ENCODE measurements around the gene GRIN3B.
"Not testable (repeated sequence)": the region's sequence is repeated elsewhere in the genome, so short reads cannot be mapped to it uniquely, and the experiment has no call there.

Gene GRIN3B, protein sequence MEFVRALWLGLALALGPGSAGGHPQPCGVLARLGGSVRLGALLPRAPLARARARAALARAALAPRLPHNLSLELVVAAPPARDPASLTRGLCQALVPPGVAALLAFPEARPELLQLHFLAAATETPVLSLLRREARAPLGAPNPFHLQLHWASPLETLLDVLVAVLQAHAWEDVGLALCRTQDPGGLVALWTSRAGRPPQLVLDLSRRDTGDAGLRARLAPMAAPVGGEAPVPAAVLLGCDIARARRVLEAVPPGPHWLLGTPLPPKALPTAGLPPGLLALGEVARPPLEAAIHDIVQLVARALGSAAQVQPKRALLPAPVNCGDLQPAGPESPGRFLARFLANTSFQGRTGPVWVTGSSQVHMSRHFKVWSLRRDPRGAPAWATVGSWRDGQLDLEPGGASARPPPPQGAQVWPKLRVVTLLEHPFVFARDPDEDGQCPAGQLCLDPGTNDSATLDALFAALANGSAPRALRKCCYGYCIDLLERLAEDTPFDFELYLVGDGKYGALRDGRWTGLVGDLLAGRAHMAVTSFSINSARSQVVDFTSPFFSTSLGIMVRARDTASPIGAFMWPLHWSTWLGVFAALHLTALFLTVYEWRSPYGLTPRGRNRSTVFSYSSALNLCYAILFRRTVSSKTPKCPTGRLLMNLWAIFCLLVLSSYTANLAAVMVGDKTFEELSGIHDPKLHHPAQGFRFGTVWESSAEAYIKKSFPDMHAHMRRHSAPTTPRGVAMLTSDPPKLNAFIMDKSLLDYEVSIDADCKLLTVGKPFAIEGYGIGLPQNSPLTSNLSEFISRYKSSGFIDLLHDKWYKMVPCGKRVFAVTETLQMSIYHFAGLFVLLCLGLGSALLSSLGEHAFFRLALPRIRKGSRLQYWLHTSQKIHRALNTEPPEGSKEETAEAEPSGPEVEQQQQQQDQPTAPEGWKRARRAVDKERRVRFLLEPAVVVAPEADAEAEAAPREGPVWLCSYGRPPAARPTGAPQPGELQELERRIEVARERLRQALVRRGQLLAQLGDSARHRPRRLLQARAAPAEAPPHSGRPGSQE

DNA sequence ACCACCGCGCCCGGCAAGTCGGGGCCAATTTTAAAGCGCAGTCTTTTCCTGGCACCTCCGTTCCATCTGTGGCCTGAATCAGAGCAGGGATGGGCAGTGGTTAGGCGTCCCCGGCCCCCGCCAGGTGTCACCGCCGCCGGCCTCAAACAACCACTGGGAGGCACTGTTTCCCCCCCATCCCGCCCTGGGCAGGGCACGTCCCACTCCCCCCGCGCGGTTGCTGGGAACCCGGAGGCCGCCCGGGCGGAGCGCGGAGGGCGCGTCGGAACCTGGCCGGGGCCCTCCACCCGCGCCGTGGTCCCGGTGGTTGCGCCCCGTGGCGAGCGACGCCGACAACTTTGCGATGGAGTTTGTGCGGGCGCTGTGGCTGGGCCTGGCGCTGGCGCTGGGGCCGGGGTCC is at the start of gene GRIN3B:
Gene GRIN3B, plus strand, starts transcription at position 325 of the 400 bp plus-strand sequence. Its CDS starts 19 bp downstream, at position 344.
- DNase-seq = peak; percentile 77
- ATAC-seq = peak; percentile 8

DNA sequence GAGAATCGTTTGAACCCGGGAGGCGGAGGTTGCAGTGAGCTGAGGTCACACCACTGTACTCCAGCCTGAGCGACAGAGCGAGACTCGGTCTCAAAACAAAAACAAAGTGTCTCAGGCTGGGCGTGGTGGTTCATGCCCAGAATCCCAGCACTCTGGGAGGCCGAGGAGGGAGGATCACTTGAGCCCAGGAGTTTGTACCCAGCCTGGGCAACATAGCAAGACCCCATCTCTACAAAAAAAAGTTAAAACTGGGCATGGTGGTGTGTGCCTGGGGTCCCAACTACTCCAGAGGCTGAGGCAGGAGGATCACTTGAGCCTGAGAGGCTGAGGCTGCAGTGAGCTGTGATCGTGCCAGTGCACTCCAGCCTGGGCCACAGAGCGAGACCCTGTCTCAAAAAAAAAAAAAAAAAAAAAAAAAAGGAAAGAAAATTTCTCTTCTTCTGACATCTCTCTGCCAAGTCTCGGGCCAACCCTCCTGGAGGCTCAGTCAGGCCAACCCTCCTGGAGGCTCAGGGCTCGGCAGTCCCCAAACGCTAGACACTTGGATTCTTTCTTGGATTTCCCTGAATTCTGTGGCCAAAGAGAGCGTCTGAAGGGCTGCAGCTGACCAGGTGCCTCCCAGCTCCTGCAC is 48.1 kb upstream of the GRIN3B start:
- ATAC-seq = no peak
- DNase-seq = no peak

DNA sequence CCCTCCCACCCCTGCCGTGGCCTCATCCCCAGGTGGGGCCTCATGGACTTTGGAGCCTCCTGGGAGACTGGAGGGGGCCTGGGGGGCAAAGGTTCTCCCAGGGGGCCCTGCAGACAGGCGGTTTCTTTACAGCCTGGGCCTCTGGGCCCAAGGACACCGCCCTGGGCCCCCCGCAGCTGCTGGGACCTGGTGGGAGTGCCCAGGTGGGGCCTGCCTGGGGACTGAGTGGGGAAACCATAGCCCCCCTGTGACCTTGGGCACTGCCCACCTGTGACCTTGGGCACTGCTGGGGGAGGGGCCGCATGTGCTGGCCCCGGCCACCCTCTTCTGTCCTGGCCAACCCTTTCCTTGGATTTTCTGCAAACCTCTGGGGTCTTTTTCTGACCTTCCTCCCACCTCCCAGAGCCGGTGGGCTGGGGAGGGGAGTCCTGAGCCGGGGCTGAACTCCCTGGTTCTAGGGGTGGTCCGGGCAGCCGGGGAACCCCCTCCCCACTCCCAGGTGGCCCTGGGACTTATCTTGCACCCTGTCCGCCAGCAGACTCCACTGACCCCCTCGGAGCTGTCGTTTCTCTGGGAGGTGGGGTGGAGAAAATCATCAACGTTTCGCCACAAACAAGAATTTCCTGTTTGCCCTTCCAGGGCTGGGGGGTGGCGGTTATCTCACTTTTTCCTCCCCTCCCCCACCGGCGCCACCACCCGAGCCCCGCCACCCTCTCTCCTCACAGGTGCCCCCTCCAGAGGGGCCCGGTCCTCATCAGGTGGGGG is 47.4 kb upstream of the GRIN3B start:
- ATAC-seq (no peak), DNase-seq (no peak)

DNA sequence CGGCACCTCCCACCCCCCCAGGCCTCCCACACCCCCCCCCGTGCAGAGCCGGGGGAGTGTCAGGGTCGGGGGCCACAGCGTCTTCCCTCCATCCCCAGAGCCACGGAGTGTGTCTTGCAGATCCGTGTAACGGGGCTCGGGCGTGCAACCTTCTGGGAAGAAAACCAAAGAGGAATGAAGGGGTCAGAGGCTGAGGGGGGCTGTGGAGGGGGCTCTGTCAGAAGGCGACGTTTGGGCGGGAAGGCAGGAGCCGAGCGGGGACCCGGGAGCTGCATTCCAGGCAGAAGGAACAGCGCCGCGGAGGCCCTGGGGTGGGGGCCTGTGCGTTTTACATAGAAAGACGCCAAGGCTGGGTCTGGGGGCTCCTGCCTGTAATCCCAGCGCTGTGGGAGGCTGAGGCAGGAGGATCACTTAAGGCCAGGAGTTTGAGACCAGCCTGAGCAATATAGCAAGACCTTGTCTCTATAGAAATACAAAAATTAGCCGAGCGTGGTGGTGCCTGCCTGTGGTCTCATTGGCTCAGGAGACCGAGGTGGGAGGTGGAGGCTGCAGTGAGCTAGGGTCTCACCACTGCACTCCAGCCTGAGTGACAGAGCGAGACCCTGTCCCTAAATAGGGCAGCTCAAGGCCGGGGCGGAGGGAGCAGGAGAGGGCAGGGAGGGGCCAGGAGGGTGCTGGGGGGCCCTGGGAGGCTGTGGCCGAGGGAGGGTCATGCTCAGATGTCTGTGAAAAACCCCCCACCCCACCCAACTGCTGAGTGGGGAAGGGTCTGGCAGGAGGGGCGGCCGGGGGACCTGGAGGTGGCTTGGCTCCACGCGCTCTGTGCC is 46.6 kb upstream of the GRIN3B start:
- no peak for DNase-seq

DNA sequence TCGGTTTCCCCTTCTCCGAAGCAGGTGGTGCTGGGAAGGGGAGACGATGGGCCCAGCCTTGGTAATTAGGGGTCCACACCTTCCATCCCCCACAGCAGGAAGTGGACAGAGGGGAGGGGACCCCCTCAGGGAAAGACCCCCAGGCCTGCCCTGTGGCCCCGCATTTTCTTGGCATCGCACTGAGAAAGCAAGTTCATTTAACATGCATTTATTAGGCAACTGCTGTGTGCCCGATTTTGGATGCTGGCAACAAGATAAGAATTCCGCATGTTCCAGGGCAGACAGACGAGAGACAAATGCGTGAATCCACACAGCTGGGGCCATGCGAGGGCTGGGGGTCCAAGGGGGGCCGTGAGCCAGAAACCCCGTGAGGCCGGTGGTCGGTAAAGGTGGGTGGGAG is 45.9 kb upstream of the GRIN3B start:
- ATAC-seq (no peak), DNase-seq (no peak)

More for the DNA sequence above, 46.6 kb upstream of the GRIN3B start:
- no peak for ATAC-seq

DNA sequence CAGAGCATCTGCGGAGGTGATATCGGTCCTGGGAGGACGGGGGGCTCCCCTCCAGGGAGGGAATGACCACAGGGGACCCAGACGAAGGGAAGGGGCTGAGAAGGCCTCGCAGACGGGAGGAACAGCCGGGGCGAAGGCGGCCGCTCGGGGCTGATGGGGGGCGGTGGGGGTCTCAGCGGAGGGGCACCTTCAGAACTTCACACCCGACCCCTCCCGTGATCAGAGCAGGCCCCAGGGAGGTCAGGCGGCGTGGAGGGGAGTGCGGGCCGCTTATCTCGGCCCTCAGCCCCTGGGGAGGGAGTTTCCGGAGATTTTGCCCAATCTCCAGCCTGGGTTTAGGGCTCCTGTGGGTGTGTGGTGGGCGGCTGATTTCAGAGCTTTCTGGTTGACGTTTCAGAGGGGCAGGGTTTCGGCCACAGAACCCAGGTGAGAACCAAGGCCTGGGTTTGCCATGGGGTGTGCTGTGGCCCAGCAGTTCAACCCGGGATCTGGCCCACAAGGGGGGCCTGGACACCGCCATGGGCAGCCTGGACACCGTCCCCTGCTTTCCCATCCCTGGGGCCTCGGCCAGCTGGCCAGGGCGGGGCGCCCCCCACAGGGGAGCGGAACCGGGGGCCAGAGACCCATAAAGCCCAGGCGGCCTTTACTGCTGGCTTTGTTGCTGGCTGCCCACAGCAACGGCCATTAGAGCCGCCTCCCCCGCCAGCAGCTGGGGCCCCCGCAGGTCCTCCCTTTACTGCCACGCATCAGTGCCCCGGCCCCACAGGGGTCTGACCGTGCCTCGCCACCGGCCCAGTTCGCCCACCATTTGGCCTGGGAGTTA is 45.3 kb upstream of the GRIN3B start:
- no peak for DNase-seq
- no peak for ATAC-seq

DNA sequence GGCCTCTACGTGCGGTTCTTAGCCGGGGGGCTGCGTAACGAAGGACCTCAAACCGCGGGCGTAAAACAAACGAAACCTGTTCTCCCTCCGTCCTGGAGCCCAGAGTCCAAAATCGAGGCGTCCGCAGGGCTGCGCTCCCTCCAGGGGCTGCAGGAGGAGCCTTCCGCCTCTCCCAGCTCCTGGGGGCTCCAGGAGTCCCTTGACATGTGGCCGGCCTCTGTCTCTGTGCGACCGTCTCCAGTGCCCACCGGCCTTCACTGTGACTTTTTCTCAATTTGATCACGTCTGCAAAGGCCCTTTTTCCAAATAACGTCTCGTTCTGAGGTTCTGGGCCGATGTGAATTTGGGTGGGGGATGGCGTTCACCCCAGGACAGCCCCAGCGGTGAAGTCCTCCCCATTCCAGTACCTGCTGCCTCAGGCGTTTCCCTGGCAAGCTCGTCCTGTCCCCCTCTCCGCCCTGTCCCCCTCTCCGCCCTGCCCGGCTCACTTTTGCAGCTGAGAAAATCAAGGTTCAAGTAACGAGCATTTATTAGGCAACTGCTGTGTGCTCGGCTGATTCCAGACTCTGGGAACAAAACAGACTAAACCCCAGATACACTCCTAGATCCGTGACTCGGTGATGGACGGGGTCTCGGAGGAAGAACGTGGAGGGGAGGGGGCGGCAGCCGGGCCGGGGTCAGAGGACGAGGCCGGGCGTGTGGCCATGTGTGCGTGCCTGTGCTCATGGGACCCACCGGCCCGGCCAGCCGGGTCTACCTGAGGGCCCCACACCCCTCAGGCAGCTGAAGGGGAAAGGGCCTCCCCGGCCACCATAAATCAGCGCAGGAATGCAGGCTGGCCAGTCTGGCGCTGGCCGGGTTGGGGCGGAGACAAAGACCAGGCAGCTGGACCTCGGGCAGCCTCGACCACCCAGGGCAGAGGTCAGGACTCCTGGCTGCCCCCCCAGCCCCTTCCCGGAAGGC is 44.1 kb upstream of the GRIN3B start:
- no peak for DNase-seq
- no peak for ATAC-seq

DNA sequence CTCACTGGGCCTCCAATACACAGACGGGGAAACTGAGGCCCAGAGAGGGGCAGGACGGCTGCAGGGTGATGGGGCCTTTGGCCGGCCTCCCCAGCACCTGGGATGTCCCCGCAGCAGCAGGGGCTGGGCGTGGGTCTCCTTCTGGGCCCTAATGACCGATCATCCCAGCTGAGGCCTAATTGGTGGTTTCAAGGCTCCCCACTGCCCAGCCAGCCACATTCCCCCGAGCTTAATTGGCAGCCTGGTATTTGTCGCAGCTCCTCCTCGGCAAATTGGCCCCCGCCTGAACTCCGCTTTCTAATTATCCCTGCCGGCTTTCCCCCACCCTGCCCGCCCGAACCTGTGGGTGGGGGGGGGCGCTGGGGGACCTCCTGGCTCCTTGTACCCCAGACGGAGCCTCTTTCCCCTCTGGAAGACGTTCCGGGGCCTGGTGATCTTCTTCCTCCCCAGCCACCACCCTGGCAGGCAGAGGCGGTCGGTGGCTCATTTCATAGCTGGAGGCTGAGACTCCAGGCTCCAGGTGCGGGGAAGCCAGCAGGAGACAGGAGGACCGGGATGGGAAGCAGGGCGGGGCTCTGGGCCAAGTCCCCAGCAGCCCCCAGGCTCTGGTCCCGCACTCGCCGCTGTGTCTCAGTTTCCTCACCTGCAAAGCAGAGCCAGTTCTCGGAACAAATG is 43.3 kb upstream of the GRIN3B start:
- ATAC-seq (no peak), DNase-seq (no peak)

DNA sequence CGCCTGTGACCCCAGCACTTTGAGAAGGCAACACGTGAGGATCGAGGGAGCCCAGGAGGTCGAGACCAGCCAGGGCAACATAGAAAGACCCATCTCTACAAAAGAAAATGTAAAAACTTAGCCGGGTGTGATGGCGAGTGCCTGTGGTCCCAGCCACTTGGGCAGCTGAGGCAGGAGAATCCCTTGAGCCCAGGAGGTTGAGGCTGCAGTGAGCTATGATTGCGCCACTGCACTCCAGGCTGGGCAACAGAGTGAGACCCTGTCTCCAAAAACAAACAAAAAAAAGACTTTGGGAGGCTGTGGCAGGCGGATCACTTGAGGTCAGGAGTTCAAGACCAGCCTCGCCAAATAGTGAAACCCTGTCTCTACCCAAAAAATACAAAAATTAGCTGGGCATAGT is 42.6 kb upstream of the GRIN3B start:
- not testable (repeated sequence) for DNase-seq, ATAC-seq

DNA sequence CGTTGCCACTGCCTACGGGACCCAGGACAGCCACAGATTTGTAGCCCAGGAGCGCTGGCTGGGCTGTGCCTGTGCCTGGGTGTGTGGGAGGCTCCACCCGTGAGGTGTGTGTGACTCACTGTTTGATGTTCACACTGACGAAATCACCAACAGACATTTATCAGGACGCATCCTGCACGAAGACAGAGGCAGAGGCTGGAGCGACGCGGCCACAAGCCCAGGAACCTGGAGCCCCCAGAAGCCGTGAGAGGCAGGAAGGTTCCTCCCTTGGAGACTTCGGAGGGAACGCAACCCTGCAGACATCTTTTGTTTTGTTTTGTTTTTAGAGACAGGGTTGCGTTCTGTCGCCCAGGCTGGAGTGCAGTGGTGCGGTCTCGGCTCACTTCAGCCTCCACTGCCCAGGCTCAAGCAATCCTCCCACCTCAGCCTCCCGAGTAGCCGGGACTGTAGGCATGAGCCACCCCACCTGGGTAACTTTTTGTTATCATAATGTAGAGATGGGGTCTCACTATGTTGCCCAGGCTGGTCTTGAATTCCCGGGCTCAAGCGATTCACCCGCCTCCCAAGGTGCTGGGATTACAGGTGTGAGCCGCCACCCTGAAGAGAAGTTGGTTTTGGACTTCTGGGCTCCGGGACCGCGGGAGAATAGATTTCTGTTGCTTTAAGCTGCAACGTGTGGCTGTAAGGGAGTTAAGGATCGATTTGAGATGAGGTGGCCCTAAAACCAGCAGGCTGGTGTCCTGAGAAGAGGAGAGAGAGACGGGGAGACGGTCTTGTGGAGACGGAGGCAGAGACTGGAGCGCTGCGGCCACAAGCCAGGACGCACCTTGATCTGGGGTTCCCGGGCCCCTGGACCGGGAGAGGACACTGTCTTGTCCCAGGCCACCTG is 41.0 kb upstream of the GRIN3B start:
- ATAC-seq (peak; percentile 74), DNase-seq (peak; percentile 31)

DNA sequence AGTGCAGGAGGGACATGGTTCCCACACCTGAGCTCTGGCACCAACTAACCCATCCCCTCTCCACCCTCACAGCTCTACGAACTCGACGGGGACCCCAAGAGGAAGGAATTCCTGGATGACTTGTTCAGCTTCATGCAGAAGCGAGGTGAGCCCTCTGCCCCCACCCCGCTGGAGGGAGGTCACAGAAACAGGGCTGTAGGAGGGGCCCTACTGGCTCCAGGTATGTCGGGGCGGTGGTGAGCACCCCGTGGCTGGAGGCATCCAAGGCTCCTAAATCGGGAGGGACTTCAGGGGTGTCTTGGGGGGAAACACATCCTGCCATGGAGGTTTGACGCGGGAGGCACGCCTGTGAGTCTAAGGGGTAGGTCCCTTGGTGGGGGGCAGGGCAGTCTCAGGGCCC is 40.2 kb upstream of the GRIN3B start:
- ATAC-seq (no peak), DNase-seq (no peak)

DNA sequence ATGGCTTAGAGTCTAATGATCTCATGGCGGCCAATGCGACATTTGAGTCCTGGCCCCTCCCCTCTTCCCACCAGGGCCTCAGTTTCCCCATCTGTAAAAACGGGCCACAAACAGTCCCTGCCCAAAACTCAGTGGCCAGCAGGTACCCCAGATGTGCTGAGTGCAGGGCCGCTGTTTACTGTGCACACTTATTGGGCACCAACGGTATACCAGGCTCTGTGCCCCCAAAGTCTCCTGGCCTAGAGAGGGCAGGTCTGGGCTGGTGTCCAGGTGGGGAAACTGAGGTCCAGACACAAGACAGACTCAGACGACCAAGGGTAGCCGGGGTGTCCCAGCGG is 39.6 kb upstream of the GRIN3B start:
- ATAC-seq (no peak), DNase-seq (no peak)

DNA sequence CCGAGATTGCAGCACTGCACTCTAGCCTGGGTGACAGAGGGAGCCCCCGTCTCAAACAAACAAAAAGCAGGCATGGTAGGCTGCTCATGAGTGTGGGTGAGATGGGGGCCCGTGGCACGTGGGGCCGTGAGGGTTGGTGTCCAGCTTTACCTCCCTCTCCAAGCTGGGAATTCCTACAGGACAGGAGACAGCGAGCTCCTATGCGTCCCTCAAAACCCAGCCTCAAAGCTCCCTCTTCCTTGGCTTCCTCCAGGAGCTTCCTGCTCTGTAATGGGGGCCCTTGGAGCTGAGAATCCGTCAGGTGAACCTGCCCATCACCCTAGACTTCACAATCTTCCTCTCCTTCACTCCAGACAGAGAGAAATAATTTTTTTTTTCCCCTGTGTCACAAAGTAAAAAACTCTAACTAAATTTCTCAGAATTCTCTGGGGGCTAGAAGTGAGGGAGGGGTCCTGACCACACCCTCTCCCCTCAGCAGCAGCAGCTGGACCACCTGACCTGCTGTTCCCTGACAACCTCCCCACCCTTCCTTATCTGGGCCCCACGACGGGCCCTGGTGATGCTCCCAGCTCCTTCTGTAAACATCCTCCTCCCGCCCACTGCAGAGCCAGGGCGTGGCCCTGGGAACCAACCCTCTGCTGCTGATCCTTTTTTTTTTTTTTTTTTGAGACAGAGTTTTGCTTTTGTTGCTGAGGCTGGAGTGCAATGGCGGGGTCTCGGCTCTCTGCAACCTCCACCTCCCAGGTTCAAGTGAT is 38.2 kb upstream of the GRIN3B start:
- ATAC-seq (no peak), DNase-seq (no peak)

DNA sequence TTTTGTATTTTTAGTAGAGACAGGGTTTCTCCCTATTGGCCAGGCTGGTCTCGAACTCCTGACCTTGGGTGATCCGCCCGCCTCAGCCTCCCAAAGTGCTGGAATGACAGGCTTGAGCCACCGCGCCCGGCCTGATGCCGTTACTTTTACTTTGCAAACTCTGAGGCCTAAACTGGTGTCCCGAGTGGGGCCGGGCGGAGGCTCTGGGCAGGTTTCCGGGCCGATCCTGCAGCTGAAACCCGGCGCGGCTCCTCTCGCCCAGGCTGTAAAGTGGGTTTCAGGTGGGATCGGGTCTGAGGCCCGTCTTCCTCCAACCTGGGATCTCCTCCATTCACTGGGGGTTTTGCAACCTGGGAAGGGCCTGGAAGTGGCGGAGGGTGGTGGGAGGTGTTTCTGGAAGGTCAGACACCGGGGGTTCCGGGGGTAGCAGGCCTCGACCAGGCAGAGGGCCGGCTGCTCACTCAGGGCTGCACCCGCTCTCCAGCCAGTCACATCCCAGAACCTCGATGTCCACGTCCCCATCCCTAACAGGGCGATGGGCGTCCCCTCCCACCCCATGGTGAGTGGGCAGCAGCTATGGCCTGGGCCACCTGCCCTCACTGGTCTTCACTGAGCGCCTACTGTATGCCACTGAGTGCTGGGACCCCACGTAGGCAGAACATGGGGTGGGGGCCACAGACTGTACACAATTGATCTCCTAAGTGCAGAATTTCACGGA is 37.4 kb upstream of the GRIN3B start:
- ATAC-seq (no peak), DNase-seq (no peak)

DNA sequence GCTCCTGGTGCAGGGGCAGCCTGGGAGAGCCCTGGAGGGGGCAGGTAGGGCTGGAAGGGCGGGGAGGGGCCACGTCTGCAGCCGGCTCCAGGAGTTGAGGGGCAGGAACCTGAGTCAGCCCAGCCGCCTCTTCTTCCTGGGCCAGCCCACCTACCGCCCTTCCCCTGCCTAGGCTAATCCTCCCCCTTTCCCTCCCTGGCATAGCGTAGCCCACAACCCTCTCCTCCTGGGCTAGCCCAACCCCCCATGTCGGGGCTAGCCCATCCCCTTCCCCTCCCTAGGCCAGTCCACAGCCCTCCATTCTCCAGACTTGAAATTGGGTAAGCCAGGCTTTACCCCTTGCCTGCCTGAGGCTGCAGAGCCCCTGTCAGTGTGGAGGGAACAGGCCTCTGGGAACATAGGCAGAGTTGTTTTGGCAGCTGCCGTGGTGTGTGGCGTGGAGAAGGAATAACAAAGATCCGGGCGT is 36.7 kb upstream of the GRIN3B start:
- ATAC-seq (no peak), DNase-seq (no peak)

DNA sequence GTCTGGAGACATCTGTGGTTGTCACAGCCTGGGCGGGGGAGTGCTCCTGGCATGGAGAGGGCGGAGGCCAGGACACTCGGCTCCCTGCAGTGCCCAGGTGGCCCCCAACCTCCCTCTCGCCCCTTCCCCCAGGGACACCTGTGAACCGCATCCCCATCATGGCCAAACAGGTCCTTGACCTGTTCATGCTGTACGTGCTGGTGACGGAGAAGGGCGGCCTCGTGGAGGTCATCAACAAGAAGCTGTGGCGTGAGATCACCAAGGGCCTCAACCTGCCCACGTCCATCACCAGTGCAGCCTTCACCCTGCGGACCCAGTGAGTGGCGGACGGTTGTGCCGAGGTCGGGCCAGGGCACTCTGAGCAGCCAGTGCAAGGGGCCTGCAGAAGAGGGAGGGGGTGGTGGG is 36.1 kb upstream of the GRIN3B start:
- DNase-seq (no peak), ATAC-seq (no peak)

Data from stimulated activated naive CD8-positive, alpha-beta T cell treated with anti-CD3 and anti-CD28 coated beads, Interleukin-15, Interleukin-2, amounts not matched to agents 100 U/mL and 50 U/mL, for 24 hours (primary cell).